Measurements from ENCODE around the gene VIPR2.

The VIPR2 gene

GRCh38 chr7:159035571-159036073, 109.0 kb downstream of the VIPR2 start:
- no peak for DNase-seq

DNA sequence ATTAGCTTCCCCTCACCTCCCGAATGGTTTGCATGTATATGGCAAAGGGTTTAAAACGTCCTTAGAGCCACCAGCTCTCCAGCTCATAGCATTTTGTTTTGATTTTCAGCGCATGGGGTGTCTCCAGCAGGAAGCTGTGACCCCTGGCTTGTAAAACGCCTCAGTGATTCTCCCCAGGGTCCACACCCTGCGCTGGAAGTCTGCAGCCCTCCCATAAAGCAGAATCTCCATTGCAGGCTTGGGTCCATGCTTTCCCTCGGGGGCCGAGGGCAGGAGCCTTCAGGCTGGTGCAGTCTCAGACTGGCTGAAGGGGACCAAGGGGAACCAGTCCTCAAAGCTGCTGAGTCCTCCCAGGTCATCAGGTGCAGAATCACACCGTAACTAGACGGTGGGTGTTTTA, 109.7 kb downstream of the VIPR2 start:
- DNase-seq, result no peak

DNA sequence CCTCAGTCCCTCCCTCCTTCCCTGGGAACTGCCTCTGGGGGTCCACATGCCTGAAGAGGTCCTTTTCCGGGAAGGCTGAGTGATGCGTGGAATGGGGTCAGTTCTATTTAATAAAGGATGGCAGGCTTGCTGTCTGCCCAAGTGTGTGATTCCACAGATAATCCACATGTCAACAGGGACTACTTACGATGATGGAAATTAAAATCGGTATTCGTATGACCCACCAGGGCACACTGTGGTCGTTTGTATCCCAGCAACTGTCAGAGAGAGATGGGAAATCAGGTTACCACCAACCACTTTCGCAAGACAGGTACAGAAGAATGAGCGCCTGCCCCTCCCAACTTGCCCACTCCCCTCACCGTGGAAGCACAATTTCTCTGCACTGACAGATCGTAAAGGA, 110.3 kb downstream of the VIPR2 start:
- no peak for DNase-seq

DNA sequence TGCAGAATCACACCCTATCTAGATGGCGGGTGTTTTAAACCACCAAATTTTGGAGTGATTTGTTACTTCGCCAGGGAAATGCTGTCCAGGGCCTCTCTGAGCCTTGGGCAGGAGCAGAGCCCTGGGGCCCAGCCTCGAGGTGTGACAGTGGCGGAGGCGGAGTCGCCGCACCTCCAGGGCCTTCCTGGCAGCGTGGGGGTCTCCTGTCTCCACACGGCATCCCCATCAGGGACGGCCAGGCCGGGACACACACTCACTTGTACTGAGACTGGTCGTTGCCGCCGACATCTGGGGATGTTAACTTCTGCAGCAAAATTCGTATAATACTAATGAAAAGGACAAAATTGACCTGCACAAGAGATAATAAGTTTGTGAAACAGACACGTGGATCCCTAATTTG, 110.7 kb downstream of the VIPR2 start:
- DNase-seq, result no peak

DNA sequence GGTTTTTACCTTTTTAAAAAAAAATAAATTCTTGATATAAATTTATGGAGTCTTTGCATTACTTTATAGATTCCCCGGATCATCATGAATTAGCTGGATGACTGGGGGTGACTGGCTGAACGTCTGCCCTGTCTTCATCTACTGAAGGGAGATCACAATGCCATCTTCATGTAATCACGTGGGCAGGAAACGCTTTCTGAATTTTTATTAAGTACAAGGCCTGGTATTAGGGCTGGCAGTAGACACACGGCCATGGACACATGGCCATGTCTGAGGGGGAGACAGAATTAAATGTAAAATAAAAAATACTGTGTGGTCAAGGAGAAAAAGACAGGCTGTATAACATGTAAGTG, 111.2 kb downstream of the VIPR2 start:
- DNase-seq, result no peak

DNA sequence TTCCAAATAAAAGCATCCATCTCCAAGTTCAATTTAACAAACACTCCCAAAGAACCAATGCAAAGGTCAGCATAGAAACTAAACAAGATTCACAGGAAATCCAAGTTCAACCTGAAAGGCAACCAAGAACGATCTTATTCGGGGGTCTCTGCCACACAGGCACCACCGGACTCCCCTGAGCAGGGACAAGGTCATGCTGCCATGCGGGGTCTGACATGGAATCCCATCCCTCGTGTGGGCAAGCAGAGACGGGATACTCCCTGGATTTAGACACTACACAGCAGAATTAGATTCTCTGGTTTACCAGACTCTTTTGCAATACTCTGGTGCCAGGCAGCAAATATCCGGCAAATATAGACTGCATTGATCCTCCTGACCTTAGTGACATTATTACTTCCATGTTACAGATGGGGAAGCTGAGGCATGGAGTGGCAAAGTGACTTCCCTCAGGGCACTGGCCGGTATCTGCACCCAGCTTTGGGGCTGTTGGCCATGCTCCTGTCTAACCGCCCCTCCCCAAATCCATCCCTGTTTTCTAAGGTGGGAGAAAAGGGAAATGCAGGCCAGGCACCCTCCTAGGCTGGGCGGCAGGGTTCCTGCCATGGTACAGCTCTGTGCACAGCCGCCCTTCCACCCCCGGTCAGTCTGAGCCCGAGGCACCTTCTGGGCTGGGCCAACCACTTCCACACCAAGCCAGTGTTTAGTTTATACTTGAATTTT, 111.8 kb downstream of the VIPR2 start:
- peak; percentile 5 for DNase-seq

- DNase-seq, result no peak
These were observed 112.3 kb downstream of the VIPR2 start for GRCh38 chr7:159032322-159032721.

GRCh38 chr7:159031750-159032149, 112.9 kb downstream of the VIPR2 start:
- peak; percentile 11 for DNase-seq

DNA sequence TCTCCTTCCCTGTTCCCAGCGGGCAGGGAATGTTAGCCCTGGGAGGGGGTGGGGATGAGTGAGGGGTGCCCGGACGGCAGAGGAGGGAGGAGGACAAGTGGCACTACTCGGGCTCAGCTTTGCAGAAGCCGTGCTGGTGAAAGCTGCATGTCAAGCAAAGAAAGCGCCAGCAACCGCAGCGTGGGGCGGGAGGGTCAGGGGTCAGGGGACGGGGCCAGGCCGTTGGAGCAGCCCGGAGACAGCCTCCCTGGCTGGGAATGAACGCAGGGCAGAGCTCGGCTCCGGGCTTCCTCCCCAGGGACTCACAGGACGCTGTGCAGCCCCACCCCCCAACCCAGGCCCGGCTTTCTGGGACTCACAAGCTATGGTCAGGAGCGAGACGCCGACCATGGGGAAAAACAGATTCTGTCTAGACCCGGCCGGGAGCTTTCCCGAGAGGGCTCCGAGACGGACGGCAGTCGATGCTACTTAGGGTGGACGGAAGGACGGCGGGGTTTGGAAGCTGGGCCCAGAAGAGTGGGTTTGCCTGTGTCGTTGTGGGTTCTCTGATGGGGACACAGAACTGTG, 113.4 kb downstream of the VIPR2 start:
- DNase-seq, result peak; percentile 9

- DNase-seq, result peak; percentile 14
These were observed 114.1 kb downstream of the VIPR2 start for GRCh38 chr7:159030490-159031134.

- peak; percentile 6 for DNase-seq
These were observed 115.9 kb downstream of the VIPR2 start for GRCh38 chr7:159028508-159029401.

- DNase-seq, result peak; percentile 7
These were observed 116.7 kb downstream of the VIPR2 start for GRCh38 chr7:159027789-159028507.

- peak; percentile 8 for DNase-seq
These were observed 117.4 kb downstream of the VIPR2 start for GRCh38 chr7:159027056-159027788.

DNA sequence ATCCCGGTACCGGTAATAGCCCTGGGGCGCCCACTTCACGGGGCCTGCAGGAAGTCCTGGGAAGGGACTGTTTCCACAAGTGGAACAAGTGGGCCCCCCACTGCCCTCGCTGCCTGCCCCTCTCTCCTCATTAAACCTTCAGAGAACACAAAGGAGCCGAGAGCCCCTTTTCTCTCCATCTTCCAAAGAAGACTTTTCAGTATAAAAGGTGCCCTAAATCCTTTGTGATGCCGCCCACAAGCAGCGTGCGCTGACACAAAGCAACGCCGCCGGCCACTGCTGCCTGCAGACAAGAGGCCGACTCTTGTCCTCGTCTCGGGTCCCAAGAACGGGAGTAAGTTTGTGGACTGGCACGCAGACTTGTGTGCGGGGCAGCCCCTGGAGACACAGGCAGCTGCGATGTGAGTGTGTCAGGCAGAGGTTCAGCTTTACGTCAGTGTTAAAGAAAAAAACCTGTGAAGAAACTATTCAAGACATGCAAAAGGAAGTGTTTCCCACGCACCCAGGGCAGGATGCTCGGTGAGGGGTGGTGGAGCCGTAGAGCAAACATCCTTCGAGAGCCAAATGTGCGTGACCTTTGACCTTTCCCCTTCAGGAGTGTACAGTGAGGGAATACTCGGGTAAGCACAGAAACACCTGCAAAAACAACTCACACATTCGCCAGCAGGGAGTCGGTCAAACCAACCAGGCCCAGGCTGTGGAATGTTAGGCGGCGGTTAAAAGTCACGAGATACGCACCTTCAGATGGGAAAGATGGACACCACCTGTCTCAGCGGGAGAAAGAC, 118.2 kb downstream of the VIPR2 start:
- peak; percentile 13 for DNase-seq

- DNase-seq, result peak; percentile 4
These were observed 119.4 kb downstream of the VIPR2 start for GRCh38 chr7:159025161-159025779.

DNA sequence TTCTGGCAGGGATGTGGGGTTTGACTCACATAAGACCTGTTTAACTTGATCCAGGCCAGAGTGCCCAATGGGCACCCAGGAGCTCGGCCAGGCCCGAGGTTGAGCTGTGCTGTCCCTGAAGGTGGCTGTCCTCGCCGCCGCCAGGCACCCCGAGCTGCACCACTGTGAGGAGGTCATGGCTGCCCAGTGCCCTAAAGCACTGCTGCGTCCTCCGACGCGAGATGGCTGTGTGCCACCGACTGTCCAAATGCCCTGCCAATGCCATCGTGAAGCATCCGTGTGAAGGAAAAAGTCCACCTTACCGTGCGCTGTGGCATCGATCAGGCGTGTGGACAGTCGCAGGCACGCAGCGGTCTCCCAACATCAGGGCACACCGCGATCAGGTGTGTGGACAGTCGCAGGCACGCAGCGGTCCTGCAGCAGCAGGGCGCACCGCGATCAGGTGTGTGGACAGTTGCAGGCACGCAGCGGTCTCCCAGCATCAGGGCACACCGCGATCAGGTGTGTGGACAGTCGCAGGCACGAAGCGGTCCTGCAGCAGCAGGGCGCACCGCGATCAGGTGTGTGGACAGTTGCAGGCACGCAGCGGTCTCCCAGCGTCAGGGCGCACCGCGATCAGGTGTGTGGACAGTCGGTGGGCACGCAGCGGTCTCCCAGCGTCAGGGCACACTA, 120.3 kb downstream of the VIPR2 start:
- DNase-seq, result peak; percentile 8

DNA sequence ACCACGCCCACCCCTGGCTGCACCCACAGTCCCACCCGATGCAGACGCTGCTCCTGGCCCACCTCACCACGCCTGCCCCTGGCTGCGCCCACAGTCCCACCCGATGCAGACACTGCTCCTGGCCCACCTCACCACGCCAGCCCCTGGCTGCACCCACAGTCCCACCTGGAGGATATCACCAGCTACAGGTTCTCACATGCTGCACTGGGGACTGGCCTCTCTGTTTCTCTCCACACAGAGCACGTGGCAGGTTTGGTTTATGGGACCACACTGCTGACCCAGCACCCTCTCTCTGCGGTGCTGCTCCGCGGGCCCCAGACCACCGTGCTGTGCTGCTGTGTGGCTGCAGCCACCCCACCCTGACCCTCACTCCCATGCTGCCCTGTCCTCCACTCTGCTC, 120.9 kb downstream of the VIPR2 start:
- DNase-seq, result peak; percentile 8

- DNase-seq, result peak; percentile 9
These were observed 121.5 kb downstream of the VIPR2 start for GRCh38 chr7:159023206-159023605.

- no peak for DNase-seq
These were observed 122.3 kb downstream of the VIPR2 start for GRCh38 chr7:159022238-159022993.
